PC-3 (cell line): ENCODE results near the gene CORO2B.
"Not testable (repeated sequence)": the region's sequence is repeated elsewhere in the genome, so short reads cannot be mapped to it uniquely, and the experiment has no call there.

Experiments
- EZH2 ChIP-seq: fragments of 300-600 bp; sonication (generic); IDR thresholded peaks from one replicate; pipeline ENCODE4 v1.6.1; 2017; ENCODE audit warnings: antibody characterized with exemption, mild to moderate bottlenecking, low read length; ENCODE audit not compliant: unreplicated experiment
- TF ChIP-seq, protein P1 (sequence below): fragments of 300-600 bp; sonication (generic); conservative IDR thresholded peaks from 2 replicates; pipeline ENCODE4 v1.5.1; 2017; ENCODE audit warnings: antibody characterized with exemption, low read depth, mild to moderate bottlenecking, low read length

DNA sequence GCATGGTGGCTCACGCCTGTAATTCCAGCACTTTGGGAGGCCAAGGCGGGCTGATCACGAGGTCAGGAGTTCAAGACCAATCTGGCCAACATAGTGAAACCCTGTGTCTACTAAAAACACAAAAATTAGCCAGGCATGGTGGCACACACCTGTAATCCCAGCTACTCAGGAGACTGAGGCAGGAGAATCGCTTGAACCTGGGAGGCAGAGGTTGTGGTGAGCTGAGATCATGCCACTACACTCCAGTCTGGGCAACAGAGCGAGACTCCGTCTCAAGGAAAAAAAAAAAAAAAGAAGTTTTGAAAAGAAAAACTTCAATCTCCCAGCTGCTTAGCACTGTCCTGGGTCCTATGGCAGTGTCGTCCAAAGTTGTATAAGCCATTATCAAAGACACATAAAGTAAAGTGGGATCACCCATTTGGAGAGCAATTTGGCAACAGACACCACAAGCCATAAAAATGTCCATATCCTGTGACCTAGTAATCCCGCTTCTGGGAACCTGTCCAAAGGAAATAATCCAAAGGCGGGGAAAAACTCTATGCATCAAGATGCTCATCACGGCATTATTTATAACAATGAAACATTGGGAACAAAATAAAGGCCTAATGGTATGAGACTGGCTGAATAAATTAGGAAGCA is 26.2 kb downstream of the CORO2B start:
- TF ChIP-seq, protein P1, sequence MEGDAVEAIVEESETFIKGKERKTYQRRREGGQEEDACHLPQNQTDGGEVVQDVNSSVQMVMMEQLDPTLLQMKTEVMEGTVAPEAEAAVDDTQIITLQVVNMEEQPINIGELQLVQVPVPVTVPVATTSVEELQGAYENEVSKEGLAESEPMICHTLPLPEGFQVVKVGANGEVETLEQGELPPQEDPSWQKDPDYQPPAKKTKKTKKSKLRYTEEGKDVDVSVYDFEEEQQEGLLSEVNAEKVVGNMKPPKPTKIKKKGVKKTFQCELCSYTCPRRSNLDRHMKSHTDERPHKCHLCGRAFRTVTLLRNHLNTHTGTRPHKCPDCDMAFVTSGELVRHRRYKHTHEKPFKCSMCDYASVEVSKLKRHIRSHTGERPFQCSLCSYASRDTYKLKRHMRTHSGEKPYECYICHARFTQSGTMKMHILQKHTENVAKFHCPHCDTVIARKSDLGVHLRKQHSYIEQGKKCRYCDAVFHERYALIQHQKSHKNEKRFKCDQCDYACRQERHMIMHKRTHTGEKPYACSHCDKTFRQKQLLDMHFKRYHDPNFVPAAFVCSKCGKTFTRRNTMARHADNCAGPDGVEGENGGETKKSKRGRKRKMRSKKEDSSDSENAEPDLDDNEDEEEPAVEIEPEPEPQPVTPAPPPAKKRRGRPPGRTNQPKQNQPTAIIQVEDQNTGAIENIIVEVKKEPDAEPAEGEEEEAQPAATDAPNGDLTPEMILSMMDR, result not testable (repeated sequence)
- TF ChIP-seq EZH2, result not testable (repeated sequence)
